Measurements from ENCODE around the gene TFPI. TPM values are rescaled to one million over a fixed set of nuclear protein-coding genes. Genes with fewer than 3 reads are reported as not detected.

Gene TFPI
- total and polyA plus RNA-seq, 2 donors (not counting 3 experiments of a cell fraction or from before 2014, with no cell fraction given): 177 to 286 TPM

GRCh38 chr2:187485523-187485922 is 68.7 kb downstream of the TFPI start:
- Histone ChIP-seq H3K9me1 (replicated peaks; ENCODE audit: control insufficient read depth, extremely low read depth, insufficient read depth, low read length) (no peaks in the 10 kb centered on the region), H3K9me3 (replicated peaks; ENCODE audit: control insufficient read depth, insufficient read depth, low read length) (no peaks in the 10 kb centered on the region), H3K27me3 (ENCODE audit: control insufficient read depth in 2 of 2, insufficient read depth in 2 of 2, low read length in 2 of 2) (no peaks in the 10 kb centered on the region), H3K4me3 (replicated peaks in 1 of 3; ENCODE audit: insufficient read depth in 1 of 3, low read depth in 1 of 3, low read length in 3 of 3) (no peak overlapping the region), H2AFZ (ENCODE audit: low read depth, low read length) (no peak overlapping the region), H3K9ac (replicated peaks; ENCODE audit: extremely low read depth, insufficient read depth, low read length) (no peak overlapping the region), H3K4me1 (ENCODE audit: control insufficient read depth, extremely low read depth, insufficient read depth, low read length) (peaks cover 37% of the 10 kb centered on the region), H3K27ac (ENCODE audit: insufficient read depth, low read depth, low read length) (no peak overlapping the region), H3K79me2 (ENCODE audit: control insufficient read depth, insufficient read depth, low read length) (peaks cover 2% of the 10 kb centered on the region), H3K36me3 (ENCODE audit: control insufficient read depth in 2 of 2, extremely low read depth in 1 of 2, insufficient read depth in 2 of 2, low read length in 2 of 2) (peaks cover 11 to 15% of the 10 kb centered on the region in 2 experiments), H4K20me1 (replicated peaks; ENCODE audit: control insufficient read depth, extremely low read depth, insufficient read depth, low read length) (no peaks in the 10 kb centered on the region), H3K4me2 (ENCODE audit: insufficient read depth, low read length) (no peak overlapping the region)
- CTCF ChIA-PET: interaction anchor here (1.1 kb wide), 1 partner anchor 14 kb away, joined by 6 read pairs; no protein-coding TSS in a partner anchor
- POLR2A ChIA-PET: no interaction called here
- TF ChIP-seq CTCF (IDR thresholded peaks at IDR 0.05; ENCODE audit: extremely low read depth in 1 of 2, insufficient read depth in 1 of 2, low read depth in 1 of 2, low read length in 2 of 2): no peak
- no peak for TF ChIP-seq MYC (IDR thresholded peaks at IDR 0.05; ENCODE audit: low read depth, low read length)
- TF ChIP-seq MAX (IDR thresholded peaks at IDR 0.05; ENCODE audit: insufficient read depth, insufficient read length): no peak
- no peak for TF ChIP-seq FOS (IDR thresholded peaks at IDR 0.05; ENCODE audit: borderline replicate concordance, insufficient read depth, low read length)
- TF ChIP-seq EZH2 (IDR thresholded peaks at IDR 0.05; ENCODE audit: borderline replicate concordance, low read depth, low read length, severe bottlenecking): no peak
- no peak for TF ChIP-seq POLR2A (IDR thresholded peaks at IDR 0.05; ENCODE audit: low read depth, low read length)
- no peak for TF ChIP-seq JUN (IDR thresholded peaks at IDR 0.05; ENCODE audit: borderline replicate concordance, insufficient read depth, insufficient read length, low read depth)
- TF ChIP-seq POLR2AphosphoS5 (IDR thresholded peaks at IDR 0.05; ENCODE audit: insufficient read depth, low read depth, low read length): no peak
- no peak for TF ChIP-seq GATA2 (IDR thresholded peaks at IDR 0.05; ENCODE audit: insufficient read depth, insufficient read length, low read depth, low read length)
- DNase-seq (ENCODE audit: low read depth, low spot score) (no peak), FAIRE-seq (no peak)
- no TSS peak for BruUV-seq (replicated peaks)
- intact Hi-C loops (cut with micrococcal nuclease): no loop called here
- dilution Hi-C loops (cut with MboI; ENCODE audit: extremely low pct_ligation_motif_present, low sequenced_read_pairs): no loop called here
